Measurements from ENCODE around the gene SCYGR3.

SCYGR3 gene

GRCh38 chr2:227614740-227615139, at the start of gene SCYGR3:
Gene SCYGR3 (minus strand): TSS chr2:227614840. CDS start chr2:227614840, 0 bp downstream.
- DNase-seq (ENCODE audit: extremely low read depth in 1 of 2, low read depth in 1 of 2) = no peak

GRCh38 chr2:227661827-227662226, 47.2 kb upstream of the SCYGR3 start:
- DNase-seq (ENCODE audit: extremely low read depth in 1 of 2, low read depth in 1 of 2) = no peak

GRCh38 chr2:227661025-227661649, 46.5 kb upstream of the SCYGR3 start:
- DNase-seq (ENCODE audit: extremely low read depth in 1 of 2, low read depth in 1 of 2) = no peak

GRCh38 chr2:227657199-227657845, 42.7 kb upstream of the SCYGR3 start:
- DNase-seq (ENCODE audit: extremely low read depth in 1 of 2, low read depth in 1 of 2) = no peak

GRCh38 chr2:227655454-227655853, 40.8 kb upstream of the SCYGR3 start:
- no peak for DNase-seq (ENCODE audit: extremely low read depth in 1 of 2, low read depth in 1 of 2)

GRCh38 chr2:227654426-227654825, 39.8 kb upstream of the SCYGR3 start:
- no peak for DNase-seq (ENCODE audit: extremely low read depth in 1 of 2, low read depth in 1 of 2)

- no peak for DNase-seq (ENCODE audit: extremely low read depth in 1 of 2, low read depth in 1 of 2)
Observed at GRCh38 chr2:227653419-227653818, 38.8 kb upstream of the SCYGR3 start.

- no peak for DNase-seq (ENCODE audit: extremely low read depth in 1 of 2, low read depth in 1 of 2)
Observed at GRCh38 chr2:227643990-227644551, 29.4 kb upstream of the SCYGR3 start.

- DNase-seq (ENCODE audit: extremely low read depth in 1 of 2, low read depth in 1 of 2) = no peak
Observed at GRCh38 chr2:227642656-227643055, 28.0 kb upstream of the SCYGR3 start.

- no peak for DNase-seq (ENCODE audit: extremely low read depth in 1 of 2, low read depth in 1 of 2)
Observed at GRCh38 chr2:227634201-227634600, 19.6 kb upstream of the SCYGR3 start.

- no peak for DNase-seq (ENCODE audit: extremely low read depth in 1 of 2, low read depth in 1 of 2)
Observed at GRCh38 chr2:227632827-227633226, 18.2 kb upstream of the SCYGR3 start.

- no peak for DNase-seq (ENCODE audit: extremely low read depth in 1 of 2, low read depth in 1 of 2)
Observed at GRCh38 chr2:227630322-227630721, 15.7 kb upstream of the SCYGR3 start.

GRCh38 chr2:227629435-227629834, 14.8 kb upstream of the SCYGR3 start:
- no peak for DNase-seq (ENCODE audit: extremely low read depth in 1 of 2, low read depth in 1 of 2)

- DNase-seq (ENCODE audit: extremely low read depth in 1 of 2, low read depth in 1 of 2) = peak in 1 of 2 donors; percentile 3
Observed at GRCh38 chr2:227627769-227628168, 13.1 kb upstream of the SCYGR3 start.

- DNase-seq (ENCODE audit: extremely low read depth in 1 of 2, low read depth in 1 of 2) = no peak
Observed at GRCh38 chr2:227626580-227627151, 12.0 kb upstream of the SCYGR3 start.

- no peak for DNase-seq (ENCODE audit: extremely low read depth in 1 of 2, low read depth in 1 of 2)
Observed at GRCh38 chr2:227625420-227625819, 10.8 kb upstream of the SCYGR3 start.

GRCh38 chr2:227623226-227623625, 8.6 kb upstream of the SCYGR3 start:
- DNase-seq (ENCODE audit: extremely low read depth in 1 of 2, low read depth in 1 of 2) = no peak

GRCh38 chr2:227617316-227618230, 2.9 kb upstream of the SCYGR3 start, which contains the start of gene SCYGR4:
Gene SCYGR4 (plus strand): TSS chr2:227617498. CDS start chr2:227617498, 0 bp downstream.
- no peak for DNase-seq (ENCODE audit: extremely low read depth in 1 of 2, low read depth in 1 of 2)

- no peak for DNase-seq (ENCODE audit: extremely low read depth in 1 of 2, low read depth in 1 of 2)
Observed at GRCh38 chr2:227616631-227617030, 2.0 kb upstream of the SCYGR3 start.

- DNase-seq (ENCODE audit: extremely low read depth in 1 of 2, low read depth in 1 of 2) = no peak
Observed at GRCh38 chr2:227615906-227616305, 1.3 kb upstream of the SCYGR3 start.

- DNase-seq (ENCODE audit: extremely low read depth in 1 of 2, low read depth in 1 of 2) = no peak
Observed at GRCh38 chr2:227615181-227615580, 541 bp upstream of the SCYGR3 start.

Data from stimulated activated CD8-positive, alpha-beta memory T cell treated with anti-CD3 and anti-CD28 coated beads, Interleukin-7, amount 100 ng/mL, for 48 hours (primary cell).